Left lung (tissue), 10 donors: ENCODE data around the gene LMF1. TPM values are rescaled to one million over a fixed set of nuclear protein-coding genes. Genes with fewer than 3 reads are reported as not detected.

Experiments used
- ATAC-seq: fragments of 200-7000 bp; cut with Tn5 transposase; one replicate; pipeline ENCODE4 v1.9.1; 2020; ENCODE audit warnings: moderate library complexity
- DNase-seq, 4 donors: peaks; one replicate each; pipeline ENCODE4 v3.0.0-alpha.2; 2013 to 2020
- H3K27ac ChIP-seq, 2 donors: fragments of 200-600 bp; sonication (generic) in 1 of 2; one replicate each; pipeline versions ENCODE4 v1.5.0 to v1.8.0; 2020 to 2021
- H3K27me3 ChIP-seq, 2 donors: fragments of 200-600 bp; sonication (generic) in 1 of 2; one replicate each; pipeline versions ENCODE4 v1.5.0 to v1.8.0; 2020 to 2021
- H3K36me3 ChIP-seq, 2 donors: fragments of 200-600 bp; sonication (generic) in 1 of 2; one replicate each; pipeline versions ENCODE4 v1.5.0 to v1.8.0; 2020 to 2021
- H3K4me1 ChIP-seq, 2 donors: fragments of 200-600 bp; one replicate each; pipeline ENCODE4 v1.8.0; 2021
- H3K4me3 ChIP-seq, 2 donors: fragments of 200-600 bp; sonication (generic) in 1 of 2; one replicate each; pipeline versions ENCODE4 v1.5.0 to v1.8.0; 2020 to 2021; ENCODE audit warnings: mild to moderate bottlenecking in 1 of 2
- H3K9me3 ChIP-seq, 2 donors: fragments of 200-600 bp; sonication (generic) in 1 of 2; one replicate each; pipeline versions ENCODE4 v1.5.0 to v1.8.0; 2020 to 2021
- intact Hi-C, 2 donors: fragments of 100-400 bp; cut with DNase I; formaldehyde crosslinking; loops; one replicate each; pipeline versions ENCODE4 v1.11.2 to v1.14.2; 2022
- polyA plus RNA-seq, 6 donors: library from polyadenylated mRNA; unstranded; fragments of 120-200 nt; gene quantifications; one replicate each; pipeline ENCODE4 v1.2.1, GENCODE V29; 2013; ENCODE audit not compliant: insufficient read length in 6 of 6
- total RNA-seq, 2 donors: library from RNA; stranded (reverse); fragmentation: NEBNext Ultra II Directional; extraction: Animal tissue kit (Norgen Biotek cat#: 25700); gene quantifications; one replicate each; pipeline ENCODE4 v1.2.1, GENCODE V29; 2021
- TF ChIP-seq, protein P1 (sequence below), 2 donors: fragments of 200-600 bp; sonication (generic) in 1 of 2; IDR thresholded peaks; one replicate each; pipeline versions ENCODE4 v1.5.0 to v1.8.0; 2021; ENCODE audit warnings: antibody characterized with exemption in 2 of 2
- donor health status: DM: no; HTN: yes; CAD: no.
- donor health status: DM: no; HTN: no; CAD: no.

LMF1 gene
- total and polyA plus RNA-seq, 8 donors = 15.5 to 23.1 (median 20.4) TPM

DNA sequence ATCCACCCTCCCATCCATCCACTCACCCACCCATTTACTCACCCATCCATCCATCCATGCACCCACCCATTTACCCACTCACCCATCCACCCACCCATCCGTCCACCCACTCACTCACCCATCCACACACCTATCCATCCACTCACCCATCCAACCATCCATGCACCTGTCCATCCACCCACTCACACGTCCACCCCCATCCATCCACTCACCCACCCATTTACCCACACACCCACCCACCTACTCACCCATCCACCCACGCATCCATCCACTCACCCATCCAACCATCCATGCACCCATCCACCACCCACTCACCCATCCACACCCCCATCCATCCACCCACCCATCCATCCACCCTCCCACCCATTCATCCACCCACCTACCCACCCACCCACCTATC lies 22.9 kb upstream of the LMF1 start:
- TF ChIP-seq, protein P1, sequence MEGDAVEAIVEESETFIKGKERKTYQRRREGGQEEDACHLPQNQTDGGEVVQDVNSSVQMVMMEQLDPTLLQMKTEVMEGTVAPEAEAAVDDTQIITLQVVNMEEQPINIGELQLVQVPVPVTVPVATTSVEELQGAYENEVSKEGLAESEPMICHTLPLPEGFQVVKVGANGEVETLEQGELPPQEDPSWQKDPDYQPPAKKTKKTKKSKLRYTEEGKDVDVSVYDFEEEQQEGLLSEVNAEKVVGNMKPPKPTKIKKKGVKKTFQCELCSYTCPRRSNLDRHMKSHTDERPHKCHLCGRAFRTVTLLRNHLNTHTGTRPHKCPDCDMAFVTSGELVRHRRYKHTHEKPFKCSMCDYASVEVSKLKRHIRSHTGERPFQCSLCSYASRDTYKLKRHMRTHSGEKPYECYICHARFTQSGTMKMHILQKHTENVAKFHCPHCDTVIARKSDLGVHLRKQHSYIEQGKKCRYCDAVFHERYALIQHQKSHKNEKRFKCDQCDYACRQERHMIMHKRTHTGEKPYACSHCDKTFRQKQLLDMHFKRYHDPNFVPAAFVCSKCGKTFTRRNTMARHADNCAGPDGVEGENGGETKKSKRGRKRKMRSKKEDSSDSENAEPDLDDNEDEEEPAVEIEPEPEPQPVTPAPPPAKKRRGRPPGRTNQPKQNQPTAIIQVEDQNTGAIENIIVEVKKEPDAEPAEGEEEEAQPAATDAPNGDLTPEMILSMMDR (IDR thresholded peaks at IDR 0.05) = no peak
- ATAC-seq (no peak), DNase-seq (no peak)
- Histone ChIP-seq H3K27ac (no peak overlapping the region), H3K4me1 (no peaks in the 10 kb centered on the region), H3K27me3 (peaks cover 0 to 48% of the 10 kb centered on the region in 2 donors), H3K4me3 (no peak overlapping the region), H3K9me3 (peaks cover 0 to 17% of the 10 kb centered on the region in 2 donors), H3K36me3 (no peaks in the 10 kb centered on the region)
- intact Hi-C loops = no loop called here

DNA sequence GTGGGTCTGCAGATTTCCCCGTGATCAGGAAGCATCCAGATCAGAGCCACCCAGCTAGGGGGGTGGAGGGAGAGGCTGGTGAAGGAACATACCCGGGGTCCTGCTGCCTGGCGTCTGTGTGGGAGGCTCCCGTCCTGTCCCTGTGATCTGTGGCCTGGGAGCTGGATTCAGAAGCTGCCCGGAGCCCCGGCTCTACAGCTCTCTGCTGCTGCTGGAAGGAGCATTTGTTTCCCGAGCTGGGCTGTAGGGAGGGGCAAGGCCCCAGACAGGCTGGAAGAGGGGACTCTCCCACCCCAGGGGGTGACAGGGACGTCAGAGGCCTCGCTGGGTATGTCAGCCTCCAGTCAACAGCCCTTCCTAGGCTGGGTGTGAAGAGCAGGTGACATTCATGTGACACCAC lies 21.0 kb upstream of the LMF1 start:
- Histone ChIP-seq H3K27ac (no peak overlapping the region), H3K27me3 (peaks cover 0 to 48% of the 10 kb centered on the region in 2 donors), H3K4me1 (no peaks in the 10 kb centered on the region), H3K36me3 (no peaks in the 10 kb centered on the region), H3K9me3 (peaks cover 0 to 17% of the 10 kb centered on the region in 2 donors), H3K4me3 (no peak overlapping the region)
- intact Hi-C loops = no loop called here
- ATAC-seq (no peak), DNase-seq (no peak)
- TF ChIP-seq, protein P1 (IDR thresholded peaks at IDR 0.05) = no peak

DNA sequence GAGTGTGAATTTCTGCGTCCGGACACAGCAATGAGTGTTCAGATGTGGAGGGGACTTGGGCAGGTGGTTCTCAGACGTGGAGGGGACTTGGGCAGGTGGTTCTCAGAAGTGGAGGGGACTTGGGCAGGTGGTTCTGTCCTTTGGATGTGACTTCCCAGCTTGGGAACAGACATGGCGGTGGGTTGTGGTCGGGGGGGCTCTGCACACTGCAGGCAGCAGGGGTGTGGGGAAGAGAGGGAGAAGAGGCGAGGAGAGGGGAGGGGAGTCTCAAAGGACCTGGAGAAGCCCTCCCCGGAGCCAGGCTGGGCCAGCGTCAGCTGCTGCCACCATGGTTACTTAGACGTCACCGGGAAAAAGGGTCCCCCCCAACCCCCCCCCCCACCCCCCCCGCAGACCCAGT lies 20.6 kb upstream of the LMF1 start:
- no peaks in the 10 kb centered on the region for H3K36me3 ChIP-seq
- intact Hi-C loops = no loop called here
- no peak overlapping the region for H3K27ac ChIP-seq
- no peak overlapping the region for H3K4me3 ChIP-seq
- H3K9me3 ChIP-seq = peaks cover 0 to 17% of the 10 kb centered on the region in 2 donors
- TF ChIP-seq, protein P1 (IDR thresholded peaks at IDR 0.05) = no peak
- H3K27me3 ChIP-seq = peaks cover 0 to 48% of the 10 kb centered on the region in 2 donors
- ATAC-seq = no peak
- no peak for DNase-seq
- H3K4me1 ChIP-seq = no peaks in the 10 kb centered on the region

DNA sequence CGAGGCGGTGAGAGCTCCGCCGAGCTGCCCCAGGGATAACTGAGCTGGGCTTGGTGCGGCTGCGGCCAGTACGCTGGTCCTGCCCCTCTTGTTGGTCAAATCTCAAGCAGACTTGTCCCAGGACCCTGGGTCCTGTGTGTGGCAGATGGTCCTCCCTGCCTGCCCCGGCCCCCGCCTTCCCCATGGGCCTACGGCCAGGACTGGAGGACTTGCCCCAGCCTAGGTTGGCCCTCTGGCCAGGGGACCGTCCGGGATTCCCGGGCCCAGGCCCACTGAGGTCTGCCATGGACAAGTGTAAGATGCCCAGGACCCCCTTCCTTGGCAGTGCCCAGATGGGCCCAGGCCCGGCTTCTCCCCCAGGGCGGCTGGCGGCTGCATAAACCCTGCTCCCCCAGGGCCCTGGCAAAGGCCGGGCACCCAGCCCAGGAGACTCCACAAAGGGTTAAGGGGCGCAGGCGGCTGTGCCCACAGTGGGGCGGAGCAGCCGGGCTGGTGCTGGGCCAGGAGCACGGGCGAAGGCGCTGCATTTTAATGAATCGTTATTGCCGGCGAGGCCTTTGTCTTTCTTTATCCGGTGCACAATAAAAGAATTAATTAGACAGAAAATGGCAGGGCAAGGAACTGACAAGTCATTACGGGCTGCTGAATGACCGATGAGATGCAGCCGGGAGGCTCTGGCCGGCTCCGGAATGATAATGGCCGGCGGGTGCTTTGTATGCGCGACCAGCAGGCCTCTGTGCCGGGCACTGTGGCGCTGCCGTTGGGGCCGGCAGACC lies 19.9 kb upstream of the LMF1 start:
- no peak overlapping the region for H3K27ac ChIP-seq
- intact Hi-C loops = no loop called here
- peaks cover 0 to 52% of the 10 kb centered on the region in 2 donors for H3K27me3 ChIP-seq
- H3K4me1 ChIP-seq = no peaks in the 10 kb centered on the region
- no peak for ATAC-seq
- no peaks in the 10 kb centered on the region for H3K36me3 ChIP-seq
- no peak for DNase-seq
- peaks cover 0 to 15% of the 10 kb centered on the region in 2 donors for H3K9me3 ChIP-seq
- TF ChIP-seq, protein P1 (IDR thresholded peaks at IDR 0.05) = no peak
- H3K4me3 ChIP-seq = no peak overlapping the region

DNA sequence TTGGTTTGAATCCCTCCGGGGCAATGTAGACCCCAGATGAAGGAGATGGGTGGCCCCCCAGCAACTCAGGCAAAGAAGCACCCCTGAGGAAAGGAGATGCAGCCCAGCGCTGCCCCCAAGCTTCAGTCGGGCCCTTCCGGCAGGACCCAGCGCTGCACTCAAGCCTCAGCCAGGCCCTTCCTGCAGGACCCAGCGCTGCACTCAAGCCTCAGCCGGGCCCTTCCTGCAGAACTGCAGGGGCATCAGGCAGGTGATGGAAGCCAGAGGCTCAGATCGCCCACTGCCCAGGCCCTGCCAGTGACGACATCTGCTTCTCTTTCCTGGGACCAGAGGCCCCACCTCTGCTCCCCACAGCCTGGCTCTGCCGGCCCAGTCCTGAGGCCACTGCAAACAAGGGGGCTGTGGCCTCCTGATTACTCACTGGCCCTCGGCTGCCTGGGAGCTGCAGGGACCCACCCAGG lies 18.6 kb upstream of the LMF1 start:
- DNase-seq (no peak), ATAC-seq (no peak)
- Histone ChIP-seq H3K4me3 (no peak overlapping the region), H3K27ac (no peak overlapping the region), H3K27me3 (peaks cover 0 to 65% of the 10 kb centered on the region in 2 donors), H3K36me3 (no peaks in the 10 kb centered on the region), H3K9me3 (peaks cover 0 to 1% of the 10 kb centered on the region in 2 donors), H3K4me1 (no peaks in the 10 kb centered on the region)
- TF ChIP-seq, protein P1 (IDR thresholded peaks at IDR 0.05) = no peak
- intact Hi-C loops = no loop called here
